Glomerular visceral epithelial cell (primary cell): ENCODE results near the gene RAB3GAP2.
"Not testable (repeated sequence)": the region's sequence is repeated elsewhere in the genome, so short reads cannot be mapped to it uniquely, and the experiment has no call there.

Experiments used
- DNase-seq: peaks from one replicate; pipeline ENCODE4 v3.0.0-alpha.2; 2016; ENCODE audit errors: extremely low spot score

RAB3GAP2 gene

DNA sequence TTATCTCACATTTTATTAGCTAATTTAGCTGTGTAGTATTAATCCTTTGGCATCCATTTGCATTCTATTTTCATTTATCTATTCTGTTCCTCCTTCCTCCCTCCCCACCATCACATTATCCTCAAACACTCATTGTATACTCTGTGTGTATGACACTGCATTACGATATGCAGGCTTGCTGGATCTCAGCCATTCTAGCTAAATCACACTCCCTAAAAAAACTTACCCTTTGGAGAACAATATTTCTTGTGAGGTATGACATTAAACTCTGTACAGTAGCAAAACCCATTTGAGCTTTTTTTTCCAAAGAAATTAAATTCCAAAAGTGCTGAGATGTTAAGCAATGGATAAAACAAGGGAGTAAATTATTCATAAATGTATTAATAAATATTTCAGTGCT, 11.4 kb upstream of the RAB3GAP2 start:
- DNase-seq = no peak

DNA sequence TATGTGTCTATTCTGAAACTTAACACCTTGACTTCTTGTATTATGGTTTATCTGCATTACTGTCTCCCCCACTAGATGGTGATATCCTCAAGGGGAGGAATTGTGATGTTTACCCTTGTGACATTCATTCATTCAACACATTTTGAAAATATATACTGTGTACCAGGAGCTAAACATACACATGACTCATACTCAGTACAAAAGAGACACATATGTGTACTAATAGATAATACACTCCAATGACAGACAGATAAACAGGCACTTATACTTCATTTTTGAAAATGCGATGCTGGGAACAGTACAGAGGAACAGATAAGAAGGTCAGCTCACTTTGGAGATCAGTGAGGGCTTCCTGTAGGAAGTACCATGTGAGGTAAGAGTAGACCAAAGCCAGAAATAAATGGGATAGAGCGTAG, 8.9 kb upstream of the RAB3GAP2 start:
- no peak for DNase-seq

DNA sequence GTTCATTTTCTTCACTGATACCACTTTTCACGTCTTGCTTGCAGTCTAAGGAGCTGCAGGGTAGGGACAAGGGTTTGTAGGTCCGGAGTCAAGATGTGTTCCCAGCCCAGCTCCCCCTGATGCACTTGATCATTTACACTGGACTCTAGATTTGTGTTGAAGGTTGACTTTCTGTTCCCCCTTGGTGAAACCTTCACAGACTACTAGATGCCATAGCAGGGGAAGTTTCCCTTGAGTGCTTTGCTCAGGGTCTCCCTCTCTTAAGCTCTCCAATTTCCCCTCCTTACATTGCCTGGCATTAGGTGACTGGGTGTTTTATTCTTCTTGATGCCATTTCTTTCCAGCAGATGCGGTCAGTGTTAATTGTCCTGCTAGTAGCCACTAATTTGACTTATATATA, 8.0 kb upstream of the RAB3GAP2 start:
- no peak for DNase-seq

GRCh38 chr1:220278991-220279390, 6.7 kb upstream of the RAB3GAP2 start:
- DNase-seq = peak; percentile 45

GRCh38 chr1:220275430-220275829, 3.2 kb upstream of the RAB3GAP2 start:
- no peak for DNase-seq

GRCh38 chr1:220274251-220274855, 2.1 kb upstream of the RAB3GAP2 start:
- DNase-seq = no peak

DNA sequence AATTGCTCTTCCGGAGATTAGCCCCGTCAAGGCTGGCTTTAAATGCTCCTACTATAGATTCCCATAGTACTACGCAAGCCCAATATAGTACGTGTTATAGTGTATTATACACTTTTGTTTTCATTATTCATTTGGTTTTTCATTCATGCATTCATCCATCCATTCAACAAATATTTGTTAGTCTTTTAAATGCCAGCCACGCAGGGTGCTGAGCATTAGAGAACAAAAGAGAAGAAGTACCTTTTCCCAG, 513 bp upstream of the RAB3GAP2 start:
- no peak for DNase-seq

DNA sequence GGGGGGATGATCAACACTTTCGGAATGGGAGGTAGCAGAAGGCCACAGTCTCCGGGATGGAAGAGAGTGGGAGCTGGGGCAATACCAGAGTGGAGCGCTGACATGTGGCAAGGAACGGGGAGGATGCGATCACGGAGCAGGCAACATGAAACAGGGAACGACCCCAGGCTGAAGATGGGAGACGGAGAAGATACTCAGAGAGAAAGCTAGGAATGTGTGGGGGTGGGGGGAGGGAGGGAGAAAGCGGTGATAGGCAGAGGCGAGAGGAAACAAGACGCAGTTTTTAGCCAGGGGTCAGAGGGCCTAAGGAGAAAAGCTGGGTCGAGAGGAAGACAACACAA, 577 bp downstream of the RAB3GAP2 start:
- DNase-seq = peak; percentile 32

DNA sequence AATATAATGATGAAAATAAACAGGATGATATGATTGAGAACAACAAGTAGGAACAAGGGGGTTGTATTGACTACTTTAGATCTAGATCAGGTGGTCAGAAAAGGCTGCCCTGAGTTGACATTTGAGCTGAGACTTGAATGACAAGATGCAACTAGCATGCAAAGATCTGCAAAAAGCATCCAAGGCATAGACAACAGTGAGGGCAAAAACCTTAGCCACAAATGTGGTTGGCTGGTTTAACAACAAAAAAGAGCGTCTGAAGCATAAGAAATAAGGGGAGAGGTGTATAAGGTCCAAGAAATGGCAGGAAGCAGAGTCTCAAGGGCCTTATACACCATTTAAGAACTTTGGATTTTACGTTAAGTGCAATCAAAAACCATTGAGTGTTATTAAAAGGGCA, 3.2 kb downstream of the RAB3GAP2 start:
- no peak for DNase-seq

- no peak for DNase-seq
Observed at GRCh38 chr1:220267630-220268029, 4.6 kb downstream of the RAB3GAP2 start.

- not testable (repeated sequence) for DNase-seq
Observed at GRCh38 chr1:220260228-220260627, 12.0 kb downstream of the RAB3GAP2 start.

DNA sequence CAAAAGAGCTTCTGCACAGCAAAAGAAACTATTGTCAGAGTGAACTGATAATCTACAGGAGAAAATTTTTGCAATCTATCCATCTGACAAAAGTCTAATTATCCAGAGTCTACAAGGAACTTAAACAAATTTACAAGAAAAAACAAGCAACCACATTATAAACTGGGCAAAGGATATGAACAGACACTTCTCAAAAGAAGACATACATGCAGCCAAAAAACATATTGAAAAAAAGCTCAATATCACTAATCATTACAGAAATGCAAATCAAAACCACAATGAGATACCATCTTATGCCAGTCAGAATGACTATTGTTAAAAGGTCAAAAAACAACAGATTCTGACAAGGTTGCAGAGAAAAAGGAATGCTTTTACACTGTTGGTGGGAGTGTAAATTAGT, 12.5 kb downstream of the RAB3GAP2 start:
- not testable (repeated sequence) for DNase-seq

- DNase-seq = not testable (repeated sequence)
Observed at GRCh38 chr1:220256194-220256593, 16.1 kb downstream of the RAB3GAP2 start.

- no peak for DNase-seq
Observed at GRCh38 chr1:220255204-220255603, 17.0 kb downstream of the RAB3GAP2 start.

GRCh38 chr1:220253290-220253689, 19.0 kb downstream of the RAB3GAP2 start:
- DNase-seq = not testable (repeated sequence)

DNA sequence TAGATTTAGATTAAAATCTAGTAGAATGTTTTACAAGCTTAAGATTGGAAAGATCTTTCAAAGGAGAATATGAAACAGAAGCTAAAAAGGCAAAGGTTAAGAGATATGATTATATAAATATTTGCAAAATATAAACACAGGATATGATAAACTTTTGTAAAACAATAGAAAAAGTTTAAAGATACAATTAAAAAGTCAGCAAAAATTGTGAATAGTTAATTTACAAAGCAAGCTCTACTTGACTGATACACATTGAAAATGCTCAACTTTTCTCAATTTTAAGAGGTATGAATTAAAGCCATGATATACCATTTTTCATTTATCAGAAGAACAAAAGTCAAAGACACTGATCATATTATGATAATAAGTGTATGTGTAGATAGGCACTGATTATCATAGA, 21.0 kb downstream of the RAB3GAP2 start:
- DNase-seq = no peak

DNA sequence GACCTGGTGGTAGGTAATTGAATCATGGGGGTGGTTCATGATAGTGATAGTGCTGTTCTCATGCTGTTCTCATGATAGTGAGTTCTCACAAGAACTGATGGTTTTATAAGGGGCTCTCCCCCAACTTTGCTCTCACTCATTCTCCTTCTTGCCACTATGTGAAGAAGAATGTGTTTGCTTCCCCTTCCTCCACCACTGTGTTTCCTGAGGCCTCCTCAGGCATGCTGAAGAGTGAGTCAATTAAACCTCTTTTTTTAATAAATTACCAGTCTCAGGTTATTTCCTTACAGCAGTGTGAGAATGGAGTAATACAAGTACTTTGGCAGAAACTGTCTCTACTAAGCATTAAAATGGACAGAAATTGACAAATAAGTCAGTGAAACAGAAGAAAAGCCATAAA, 21.6 kb downstream of the RAB3GAP2 start:
- DNase-seq = no peak

GRCh38 chr1:220249522-220249921, 22.7 kb downstream of the RAB3GAP2 start:
- DNase-seq = no peak

- not testable (repeated sequence) for DNase-seq
Observed at GRCh38 chr1:220248715-220249265, 23.5 kb downstream of the RAB3GAP2 start.

DNA sequence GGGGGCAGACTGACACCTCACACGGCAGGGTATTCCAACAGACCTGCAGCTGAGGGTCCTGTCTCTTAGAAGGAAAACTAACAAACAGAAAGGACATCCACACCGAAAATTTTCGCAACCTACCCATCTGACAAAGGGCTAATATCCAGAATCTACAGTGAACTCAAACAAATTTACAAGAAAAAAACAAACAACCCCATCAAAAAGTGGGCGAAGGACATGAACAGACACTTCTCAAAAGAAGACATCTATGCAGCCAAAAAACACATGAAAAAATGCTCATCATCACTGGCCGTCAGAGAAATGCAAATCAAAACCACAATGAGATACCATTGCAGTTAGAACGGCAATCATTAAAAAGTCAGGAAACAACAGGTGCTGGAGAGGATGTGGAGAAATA, 26.4 kb downstream of the RAB3GAP2 start:
- DNase-seq = not testable (repeated sequence)

DNA sequence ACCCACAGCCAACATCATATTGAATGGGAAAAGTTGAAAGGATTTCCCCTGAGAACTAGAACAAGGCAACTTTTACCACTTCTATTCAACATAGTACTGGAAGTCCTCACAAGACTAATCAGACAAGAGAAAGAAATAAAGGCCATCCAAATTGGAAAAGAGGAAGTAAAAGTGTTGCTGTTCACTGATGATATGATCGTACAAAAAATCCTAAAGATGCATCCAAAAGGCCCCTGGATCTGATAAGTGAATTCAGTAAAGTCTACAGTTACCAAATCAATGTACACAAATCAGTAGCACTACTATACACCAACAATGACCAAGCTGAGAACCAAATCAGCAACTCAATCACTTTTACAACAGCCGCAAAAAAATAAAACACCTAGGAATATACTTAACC, 28.3 kb downstream of the RAB3GAP2 start:
- no peak for DNase-seq

DNA sequence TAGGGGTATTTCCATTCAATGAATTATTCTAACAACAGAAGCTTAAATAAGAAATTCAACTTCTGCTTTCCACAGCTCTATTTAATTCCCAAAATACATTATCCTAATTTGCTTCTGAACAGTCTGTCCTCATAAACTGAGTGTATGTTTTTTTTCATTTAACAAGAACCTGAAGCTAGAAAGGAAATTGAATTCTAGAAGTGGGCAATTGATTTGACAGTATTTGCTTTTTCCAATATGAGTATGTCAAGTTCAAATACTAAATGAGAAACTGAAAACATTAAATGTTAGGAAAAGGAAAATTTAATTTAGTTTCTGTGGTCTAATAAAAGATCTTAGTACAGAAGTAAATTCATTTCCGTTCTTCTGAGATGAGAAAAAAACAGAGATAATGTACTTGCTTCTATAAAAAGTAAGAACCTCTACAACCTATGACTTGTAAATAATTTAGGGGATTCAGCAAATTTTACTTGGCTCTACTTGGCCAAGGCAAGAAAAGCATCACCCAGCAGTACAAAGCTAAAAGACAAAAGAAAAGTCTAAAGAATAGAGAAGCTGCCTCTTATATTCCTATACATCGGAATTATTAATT, 31.1 kb downstream of the RAB3GAP2 start:
- no peak for DNase-seq

DNA sequence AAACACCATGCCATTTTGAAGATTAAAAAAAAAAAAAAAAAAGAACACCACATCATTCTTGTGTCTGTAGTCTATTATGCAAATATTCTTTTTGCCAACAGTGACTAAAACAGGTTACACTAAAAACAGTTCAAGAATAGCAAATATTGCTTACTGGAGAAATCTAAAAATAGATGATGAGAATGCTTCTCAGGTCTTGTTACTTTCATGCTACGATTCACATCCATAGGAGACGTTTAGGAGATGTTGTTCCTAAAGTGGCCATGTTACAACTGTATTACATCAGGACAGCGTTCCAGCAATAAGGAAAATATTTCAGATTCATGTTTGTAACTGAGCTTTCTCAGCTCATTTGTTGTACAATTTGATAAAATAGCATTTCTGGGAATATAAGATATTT, 32.3 kb downstream of the RAB3GAP2 start:
- DNase-seq = no peak

DNA sequence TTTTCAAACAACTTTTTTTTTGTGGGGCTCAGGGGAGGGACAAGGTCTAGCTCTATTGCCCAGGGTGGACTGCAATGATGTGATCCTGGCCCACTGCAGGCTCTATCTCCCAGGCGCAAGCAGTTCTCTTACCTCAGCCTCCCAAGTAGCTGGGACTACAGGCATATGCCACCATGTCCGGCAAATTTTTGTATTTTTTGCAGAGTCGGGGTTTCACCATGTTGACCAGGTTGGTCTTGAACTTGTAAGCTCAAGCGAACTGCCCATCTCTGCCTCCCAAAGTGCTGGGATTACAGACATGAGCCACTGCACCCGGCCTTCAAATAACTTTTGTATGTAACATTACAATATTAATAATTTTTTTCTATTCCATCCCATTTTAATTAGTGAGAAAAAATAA, 33.0 kb downstream of the RAB3GAP2 start:
- DNase-seq = no peak
